Mesothelial cell of epicardium (in vitro differentiated cells): ENCODE data around the gene ACTG2. TPM values are rescaled to one million over a fixed set of nuclear protein-coding genes. Genes with fewer than 3 reads are reported as not detected.

Experiments
- DNase-seq, 2 experiments: peaks; one replicate each; pipeline ENCODE4 v3.0.0; 2021; ENCODE audit warnings: low spot score in 2 of 2; ENCODE audit not compliant: unreplicated experiment in 2 of 2
- H3K27ac Mint-ChIP-seq: 2 replicates; pipeline ENCODE4 v1.8.0; 2021; ENCODE audit warnings: mixed read lengths
- H3K27me3 Mint-ChIP-seq: 2 replicates; pipeline ENCODE4 v1.8.0; 2021; ENCODE audit warnings: low read depth, mixed read lengths
- H3K36me3 Mint-ChIP-seq: 2 replicates; pipeline ENCODE4 v1.8.0; 2021; ENCODE audit warnings: mixed read lengths
- H3K4me1 Mint-ChIP-seq: 2 replicates; pipeline ENCODE4 v1.8.0; 2021; ENCODE audit warnings: mixed read lengths
- H3K4me3 Mint-ChIP-seq: 2 replicates; pipeline ENCODE4 v1.8.0; 2021; ENCODE audit warnings: mild to moderate bottlenecking, moderate library complexity, mixed read lengths
- H3K9me3 Mint-ChIP-seq: 2 replicates; pipeline ENCODE4 v1.8.0; 2021; ENCODE audit warnings: mixed read lengths
- CTCF ChIP-seq: fragments of 200-600 bp; sonication (generic); IDR thresholded peaks from one replicate; pipeline ENCODE4 v1.5.0; 2021; ENCODE audit warnings: antibody characterized with exemption; ENCODE audit not compliant: unreplicated experiment
- total RNA-seq: library from RNA; stranded (reverse); gene quantifications from 3 replicates; pipeline ENCODE4 v1.2.1, GENCODE V29; 2021

Gene ACTG2
- total RNA-seq, 1 donor from 2014 or later: 9.3 TPM

GRCh38 chr2:73928963-73929347, 36.1 kb downstream of the ACTG2 start:
- peak overlapping the region; percentile 50 for H3K4me3 Mint-ChIP-seq
- no peaks in the 10 kb centered on the region for H3K9me3 Mint-ChIP-seq
- no peak for TF ChIP-seq CTCF
- DNase-seq: no peak
- peak overlapping the region; percentile 24 for H3K27ac Mint-ChIP-seq
- peaks cover 34% of the 10 kb centered on the region for H3K4me1 Mint-ChIP-seq
- no peaks in the 10 kb centered on the region for H3K36me3 Mint-ChIP-seq
- H3K27me3 Mint-ChIP-seq: peaks cover 1% of the 10 kb centered on the region

GRCh38 chr2:73930386-73930785, 37.6 kb downstream of the ACTG2 start:
- Mint-ChIP-seq H3K4me3 (no peak overlapping the region), H3K4me1 (peaks cover 34% of the 10 kb centered on the region), H3K36me3 (no peaks in the 10 kb centered on the region), H3K27me3 (no peaks in the 10 kb centered on the region), H3K9me3 (no peaks in the 10 kb centered on the region), H3K27ac (no peak overlapping the region)
- DNase-seq: no peak
- TF ChIP-seq CTCF: no peak

DNA sequence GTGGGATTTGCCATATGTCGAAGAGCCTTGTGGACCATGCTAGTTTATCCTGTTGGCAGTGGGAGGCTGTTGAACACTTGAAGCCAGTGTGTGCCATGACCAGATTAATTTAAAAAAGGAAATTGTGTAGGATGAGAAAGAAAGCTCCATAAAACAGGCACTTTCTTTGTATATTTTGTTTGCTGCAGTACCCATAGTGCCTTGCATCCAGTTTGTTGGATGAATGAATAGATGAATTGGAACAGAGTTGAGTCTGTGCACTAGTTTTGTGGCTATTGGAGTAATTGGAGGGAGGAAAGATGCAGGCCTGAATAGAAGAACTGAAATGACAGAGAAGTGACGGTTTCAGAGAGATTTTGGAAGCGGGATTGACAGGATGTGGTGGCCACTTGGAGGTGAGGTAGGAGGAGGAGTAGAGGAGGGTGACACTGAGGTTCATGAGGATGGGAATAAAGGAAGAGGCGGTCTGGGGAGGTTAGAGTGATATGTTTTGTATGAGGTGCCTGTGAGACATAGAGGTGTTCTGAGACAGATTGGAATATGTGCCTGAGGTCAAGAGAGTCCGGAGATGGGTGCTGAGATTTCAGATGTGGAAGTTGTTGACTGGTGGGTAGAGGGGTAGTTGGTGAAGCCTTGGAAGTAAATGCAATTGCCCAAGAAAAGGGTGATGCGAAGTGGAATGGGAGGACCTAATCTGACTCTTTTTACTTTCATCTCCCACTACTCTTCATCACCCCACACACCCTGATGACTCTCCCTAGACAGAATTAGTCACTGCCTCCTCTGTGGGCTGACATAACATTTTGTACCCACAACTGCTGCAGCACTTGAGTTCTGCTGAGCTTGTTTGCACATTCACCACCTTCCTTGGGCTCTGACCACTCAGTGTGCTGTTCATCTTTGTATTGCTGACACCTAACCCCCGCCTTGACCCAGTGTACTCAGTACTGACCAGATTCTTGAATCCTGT, 39.0 kb downstream of the ACTG2 start:
- peaks cover 4% of the 10 kb centered on the region for H3K36me3 Mint-ChIP-seq
- DNase-seq: no peak
- H3K27ac Mint-ChIP-seq: peak overlapping the region; percentile 1
- H3K9me3 Mint-ChIP-seq: no peaks in the 10 kb centered on the region
- no peak overlapping the region for H3K4me3 Mint-ChIP-seq
- no peaks in the 10 kb centered on the region for H3K27me3 Mint-ChIP-seq
- no peak for TF ChIP-seq CTCF
- H3K4me1 Mint-ChIP-seq: peaks cover 27% of the 10 kb centered on the region

GRCh38 chr2:73933194-73933593, 40.4 kb downstream of the ACTG2 start:
- peaks cover 21% of the 10 kb centered on the region for H3K4me1 Mint-ChIP-seq
- TF ChIP-seq CTCF: no peak
- no peak for DNase-seq
- peak overlapping the region; percentile 26 for H3K27ac Mint-ChIP-seq
- no peaks in the 10 kb centered on the region for H3K27me3 Mint-ChIP-seq
- H3K9me3 Mint-ChIP-seq: no peaks in the 10 kb centered on the region
- peaks cover 4% of the 10 kb centered on the region for H3K36me3 Mint-ChIP-seq
- no peak overlapping the region for H3K4me3 Mint-ChIP-seq

- no peak overlapping the region for H3K4me3 Mint-ChIP-seq
- DNase-seq: no peak
- peaks cover 2% of the 10 kb centered on the region for H3K4me1 Mint-ChIP-seq
- no peaks in the 10 kb centered on the region for H3K27me3 Mint-ChIP-seq
- TF ChIP-seq CTCF: no peak
- no peak overlapping the region for H3K27ac Mint-ChIP-seq
- H3K9me3 Mint-ChIP-seq: no peaks in the 10 kb centered on the region
- H3K36me3 Mint-ChIP-seq: peaks cover 4% of the 10 kb centered on the region
Measured at GRCh38 chr2:73935641-73936040, 42.8 kb downstream of the ACTG2 start.
